Ammon's horn (tissue), 1 donor: ENCODE results near the gene UPB1.
"Not testable (repeated sequence)": the region's sequence is repeated elsewhere in the genome, so short reads cannot be mapped to it uniquely, and the experiment has no call there.

Experiments
- DNase-seq: peaks from one replicate; pipeline ENCODE4 v3.0.0-alpha.2; 2016; ENCODE audit warnings: low spot score

The UPB1 gene

GRCh38 chr22:24482575-24482974, 12.6 kb upstream of the UPB1 start:
- DNase-seq, result no peak

GRCh38 chr22:24482998-24483397, 12.1 kb upstream of the UPB1 start:
- no peak for DNase-seq

- DNase-seq, result no peak
Observed at GRCh38 chr22:24483976-24484545, 11.1 kb upstream of the UPB1 start.

- no peak for DNase-seq
Observed at GRCh38 chr22:24485170-24485569, 10.0 kb upstream of the UPB1 start.

GRCh38 chr22:24485608-24486007, 9.5 kb upstream of the UPB1 start:
- DNase-seq, result no peak

- no peak for DNase-seq
Observed at GRCh38 chr22:24486501-24486921, 8.6 kb upstream of the UPB1 start.

GRCh38 chr22:24489011-24489410, 6.1 kb upstream of the UPB1 start:
- no peak for DNase-seq

- DNase-seq, result not testable (repeated sequence)
Observed at GRCh38 chr22:24489434-24489833, 5.7 kb upstream of the UPB1 start.

- DNase-seq, result no peak
Observed at GRCh38 chr22:24492391-24492790, 2.7 kb upstream of the UPB1 start.

GRCh38 chr22:24494167-24494527, 985 bp upstream of the UPB1 start:
- no peak for DNase-seq

GRCh38 chr22:24495365-24495675, 188 bp downstream of the UPB1 start:
- no peak for DNase-seq

GRCh38 chr22:24496234-24496633, 1.1 kb downstream of the UPB1 start:
- DNase-seq, result no peak

- DNase-seq, result no peak
Observed at GRCh38 chr22:24496661-24497060, 1.5 kb downstream of the UPB1 start.

GRCh38 chr22:24497841-24498258, 2.7 kb downstream of the UPB1 start:
- no peak for DNase-seq

GRCh38 chr22:24498824-24499223, 3.7 kb downstream of the UPB1 start:
- no peak for DNase-seq

- no peak for DNase-seq
Observed at GRCh38 chr22:24499706-24500276, 4.7 kb downstream of the UPB1 start.

- no peak for DNase-seq
Observed at GRCh38 chr22:24500277-24500820, 5.2 kb downstream of the UPB1 start.

- no peak for DNase-seq
Observed at GRCh38 chr22:24501301-24502005, 6.3 kb downstream of the UPB1 start.

- no peak for DNase-seq
Observed at GRCh38 chr22:24502034-24502433, 6.9 kb downstream of the UPB1 start.

GRCh38 chr22:24502541-24502940, 7.4 kb downstream of the UPB1 start:
- no peak for DNase-seq

- DNase-seq, result peak; percentile 46
Observed at GRCh38 chr22:24503137-24503842, 8.2 kb downstream of the UPB1 start.

GRCh38 chr22:24503843-24504338, 8.8 kb downstream of the UPB1 start:
- DNase-seq, result no peak

- DNase-seq, result no peak
Observed at GRCh38 chr22:24504540-24504939, 9.4 kb downstream of the UPB1 start.
